Measurements from ENCODE around the gene POLR1B.
"Not testable (repeated sequence)": the region's sequence is repeated elsewhere in the genome, so short reads cannot be mapped to it uniquely, and the experiment has no call there.

DNA sequence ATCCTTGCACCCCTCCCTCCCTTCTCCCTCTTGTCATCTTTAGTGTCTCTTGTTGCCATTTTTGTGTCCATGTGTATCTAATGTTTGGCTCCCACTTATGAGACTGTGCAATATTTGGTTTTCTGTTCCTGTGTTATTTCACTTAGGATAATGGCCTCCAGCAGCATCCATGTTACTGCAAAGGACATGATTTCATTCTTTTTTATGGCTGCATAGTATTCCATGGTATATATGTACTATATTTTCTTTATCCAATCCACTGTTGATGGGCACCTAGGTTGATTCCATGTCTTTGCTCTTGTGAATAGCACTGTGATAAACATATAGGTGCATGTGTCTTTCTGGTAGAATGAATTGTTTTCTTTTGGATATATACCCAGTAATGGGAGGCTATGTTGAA lies 5.6 kb upstream of the POLR1B start:
- TF ChIP-seq NFYC (CRISPR knock-in tag; IDR thresholded peaks at IDR 0.05); JARID2 (CRISPR knock-in tag; IDR thresholded peaks at IDR 0.05; ENCODE audit: insufficient replicate concordance); TARDBP (CRISPR knock-in tag; IDR thresholded peaks at IDR 0.05): not testable (repeated sequence)
- TF ChIP-seq, protein P1, sequence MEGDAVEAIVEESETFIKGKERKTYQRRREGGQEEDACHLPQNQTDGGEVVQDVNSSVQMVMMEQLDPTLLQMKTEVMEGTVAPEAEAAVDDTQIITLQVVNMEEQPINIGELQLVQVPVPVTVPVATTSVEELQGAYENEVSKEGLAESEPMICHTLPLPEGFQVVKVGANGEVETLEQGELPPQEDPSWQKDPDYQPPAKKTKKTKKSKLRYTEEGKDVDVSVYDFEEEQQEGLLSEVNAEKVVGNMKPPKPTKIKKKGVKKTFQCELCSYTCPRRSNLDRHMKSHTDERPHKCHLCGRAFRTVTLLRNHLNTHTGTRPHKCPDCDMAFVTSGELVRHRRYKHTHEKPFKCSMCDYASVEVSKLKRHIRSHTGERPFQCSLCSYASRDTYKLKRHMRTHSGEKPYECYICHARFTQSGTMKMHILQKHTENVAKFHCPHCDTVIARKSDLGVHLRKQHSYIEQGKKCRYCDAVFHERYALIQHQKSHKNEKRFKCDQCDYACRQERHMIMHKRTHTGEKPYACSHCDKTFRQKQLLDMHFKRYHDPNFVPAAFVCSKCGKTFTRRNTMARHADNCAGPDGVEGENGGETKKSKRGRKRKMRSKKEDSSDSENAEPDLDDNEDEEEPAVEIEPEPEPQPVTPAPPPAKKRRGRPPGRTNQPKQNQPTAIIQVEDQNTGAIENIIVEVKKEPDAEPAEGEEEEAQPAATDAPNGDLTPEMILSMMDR (CRISPR knock-in tag; IDR thresholded peaks at IDR 0.05): not testable (repeated sequence)

Measured in HepG2 (cell line).